HG03432 (cell line): ENCODE measurements around the gene DHX9.

ENCODE experiments used
- ATAC-seq: cut with Tn5 transposase; IDR thresholded peaks from one replicate; pipeline ENCODE4 v1.9.1; 2021; ENCODE audit warnings: mild to moderate bottlenecking, moderate library complexity; ENCODE audit not compliant: unreplicated experiment

Gene DHX9

DNA sequence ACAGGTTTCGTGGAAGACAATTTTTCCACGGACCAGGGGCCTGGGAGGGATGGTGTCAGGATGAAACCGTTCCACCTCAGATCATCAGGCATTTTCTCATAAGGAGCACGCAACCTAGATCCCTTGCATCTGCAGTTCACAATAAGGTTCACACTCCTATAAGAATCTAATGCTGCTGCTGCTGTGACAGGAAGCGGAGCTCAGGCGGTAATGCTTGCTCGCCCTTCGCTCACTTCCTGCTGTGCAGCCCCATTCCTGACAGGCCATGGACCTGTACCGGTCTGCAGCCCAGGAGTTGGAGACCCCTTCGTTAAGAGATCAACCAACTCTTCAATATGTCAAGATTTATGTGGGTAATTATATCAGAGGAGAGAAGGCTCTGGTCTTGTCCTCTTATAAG is 3.3 kb upstream of the DHX9 start:
- no peak for ATAC-seq

DNA sequence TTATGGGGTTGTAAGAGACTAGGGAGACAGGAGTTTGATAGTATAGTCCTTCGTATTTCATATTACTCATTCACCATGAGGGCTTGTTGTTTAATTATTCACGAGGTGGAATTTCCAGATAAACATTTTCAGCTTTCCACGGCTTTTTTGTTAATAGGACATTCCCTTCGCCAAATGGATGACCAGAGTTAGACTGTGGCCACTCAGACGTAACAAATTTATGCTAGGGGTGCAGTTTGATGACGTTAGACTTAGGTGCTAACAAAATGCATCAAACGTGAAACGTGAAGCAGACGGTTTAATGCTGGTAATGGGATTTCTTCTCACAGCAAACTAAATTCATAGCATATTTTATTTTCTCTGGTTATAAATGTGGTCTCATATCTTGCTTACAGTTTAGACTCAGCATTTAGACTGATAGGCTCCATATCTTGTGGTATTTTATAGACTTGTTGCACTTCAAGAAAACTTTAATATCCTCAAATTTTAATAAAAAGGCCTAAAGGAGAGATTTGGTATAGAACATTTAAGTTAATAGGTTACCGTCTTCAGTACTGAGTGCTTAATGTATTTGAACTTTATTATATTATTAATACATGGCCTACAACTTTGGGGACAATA is 2.3 kb downstream of the DHX9 start:
- no peak for ATAC-seq

DNA sequence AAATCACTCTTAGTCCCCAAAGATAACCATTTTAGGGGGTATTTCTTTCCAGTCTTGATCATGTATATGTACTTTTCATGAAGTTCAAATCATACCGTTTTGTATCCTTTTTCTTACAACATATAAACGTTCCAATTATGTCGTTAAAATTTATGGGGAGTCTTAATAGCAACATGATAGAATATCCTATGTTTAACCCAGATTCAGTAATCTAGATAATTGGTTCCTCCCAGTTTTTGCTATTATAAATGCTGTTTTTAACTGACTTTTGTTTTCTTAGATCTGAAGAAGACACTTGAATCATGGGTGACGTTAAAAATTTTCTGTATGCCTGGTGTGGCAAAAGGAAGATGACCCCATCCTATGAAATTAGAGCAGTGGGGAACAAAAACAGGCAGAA is 3.1 kb downstream of the DHX9 start:
- ATAC-seq = no peak

DNA sequence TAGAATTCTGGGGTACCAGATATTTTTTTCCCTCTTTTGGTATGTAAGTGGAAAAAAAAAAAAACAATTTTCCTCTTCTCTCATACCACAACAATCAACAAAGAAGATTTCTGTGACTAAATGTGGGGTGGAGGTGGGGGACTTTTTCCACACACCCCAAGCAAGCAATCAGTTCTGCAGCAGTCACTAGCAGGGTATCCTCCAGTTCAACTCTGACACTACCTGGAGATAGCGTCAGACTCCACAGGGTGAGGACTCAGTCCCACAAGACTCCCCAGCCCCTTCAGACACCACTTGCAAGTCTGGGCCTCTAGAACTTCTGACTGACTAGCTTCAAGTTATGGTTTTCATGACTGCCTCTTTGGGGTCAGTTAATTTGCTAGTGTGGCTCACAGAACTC is 6.2 kb downstream of the DHX9 start:
- ATAC-seq = no peak

DNA sequence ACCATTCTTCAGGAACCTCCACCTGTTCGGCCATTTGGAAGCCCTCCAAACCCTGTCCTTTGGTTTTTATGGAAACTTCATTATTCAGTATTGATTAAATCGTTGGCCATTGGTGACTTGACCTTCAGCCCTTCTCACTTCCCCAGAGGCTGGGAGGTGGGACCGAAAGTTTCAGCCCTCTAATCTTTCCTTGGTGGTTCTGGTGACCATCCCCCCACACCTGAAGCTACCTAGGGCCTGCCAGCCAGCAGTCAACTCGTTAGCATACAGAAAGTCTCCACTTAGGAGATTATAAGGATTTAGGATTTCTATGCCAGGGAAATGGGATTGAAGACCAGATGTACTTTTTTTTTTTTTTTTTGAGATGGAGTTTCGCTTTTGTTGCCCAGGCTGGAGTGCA is 6.7 kb downstream of the DHX9 start:
- ATAC-seq = no peak

DNA sequence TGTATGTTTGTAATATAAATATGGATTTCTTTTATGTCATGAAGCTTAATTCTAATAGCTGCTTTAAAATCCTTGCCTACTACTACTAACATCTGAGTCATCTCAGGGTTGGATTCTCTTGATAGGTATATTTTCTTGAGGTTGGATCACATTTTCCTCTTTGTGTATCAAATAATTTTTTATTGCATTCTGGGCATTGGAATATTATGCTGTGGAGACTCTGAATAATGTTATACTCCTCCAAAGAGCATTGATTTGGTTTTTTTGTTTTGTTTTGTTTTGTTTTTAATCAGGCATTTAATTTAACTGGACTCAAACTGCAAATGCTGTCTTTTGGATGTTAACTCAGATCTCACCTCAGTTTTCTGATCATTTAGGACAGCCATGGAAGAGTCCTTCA is 8.0 kb downstream of the DHX9 start:
- no peak for ATAC-seq

DNA sequence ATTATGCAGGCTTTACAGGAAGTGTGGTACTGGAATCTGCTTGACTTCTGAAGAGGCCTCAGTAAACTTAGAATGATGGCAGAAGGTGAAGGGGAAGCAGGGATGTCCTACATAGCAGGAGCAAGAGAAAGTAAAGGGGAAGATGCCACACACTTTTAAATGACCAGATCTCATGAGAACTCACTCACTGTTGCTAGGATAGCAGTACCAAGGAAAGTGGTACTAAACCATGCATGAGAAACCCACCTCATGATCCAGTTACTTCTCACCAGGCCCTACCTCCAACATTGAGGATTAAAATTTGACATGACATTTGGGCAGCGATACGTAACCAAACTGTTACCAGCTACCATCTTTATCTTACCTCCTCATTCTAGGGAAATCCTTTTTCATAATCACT is 9.6 kb downstream of the DHX9 start:
- ATAC-seq = no peak

DNA sequence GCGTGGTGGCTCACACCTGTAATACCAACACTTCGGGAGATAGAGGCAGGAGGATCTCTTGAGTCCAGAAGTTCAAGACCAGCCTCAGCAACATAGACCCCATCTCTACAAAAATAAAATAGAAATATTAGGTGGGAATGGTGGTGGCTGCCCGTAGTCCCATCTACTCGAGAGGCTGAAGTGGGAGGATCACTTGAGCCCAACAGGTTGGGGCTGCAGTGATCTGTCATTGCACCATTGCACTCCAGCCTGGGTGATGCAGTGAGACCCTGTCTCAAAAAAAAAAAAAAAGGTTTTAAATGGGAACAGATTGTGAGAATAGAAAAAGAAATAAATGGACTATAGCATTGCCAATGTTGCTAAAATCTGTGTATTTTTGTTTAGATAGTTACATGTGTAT is 11.2 kb downstream of the DHX9 start:
- ATAC-seq = no peak

DNA sequence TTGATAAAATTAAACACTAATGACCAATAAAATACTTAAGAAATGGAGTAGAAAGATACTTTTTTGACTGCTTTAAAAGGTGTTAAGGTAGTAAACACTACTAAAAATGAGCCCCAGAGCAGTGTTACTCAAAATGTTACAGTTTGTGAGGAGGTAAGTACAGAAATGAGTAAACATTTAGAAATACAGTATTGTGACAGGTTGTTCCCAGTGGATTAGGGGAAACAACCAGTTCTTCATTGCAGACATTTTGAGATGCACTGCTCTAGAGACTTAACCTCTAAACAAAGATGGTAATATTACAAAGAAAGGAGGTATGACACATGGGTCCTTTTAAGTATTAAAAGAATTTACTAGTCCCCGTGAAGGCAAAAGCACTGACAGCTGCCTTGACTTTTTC is 12.7 kb downstream of the DHX9 start:
- no peak for ATAC-seq

DNA sequence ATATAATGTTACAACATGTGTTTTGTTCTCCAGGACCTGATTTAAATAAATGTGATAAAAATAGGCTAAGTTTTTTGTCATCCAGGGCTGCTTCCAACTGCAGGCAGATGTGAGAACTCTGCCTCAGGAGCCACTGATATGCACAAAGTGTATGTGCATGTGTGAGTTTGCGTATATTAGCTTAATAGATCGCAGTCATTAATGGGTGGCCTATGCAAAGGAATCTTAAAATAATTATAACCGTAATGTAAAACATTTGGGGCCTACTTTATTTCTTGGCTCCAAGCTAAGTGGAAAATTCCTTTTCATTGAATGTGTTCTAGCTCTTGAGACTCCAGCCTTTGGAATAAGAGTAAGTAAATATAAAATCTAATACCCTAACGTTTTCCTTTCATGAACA is 16.8 kb downstream of the DHX9 start:
- ATAC-seq = no peak

DNA sequence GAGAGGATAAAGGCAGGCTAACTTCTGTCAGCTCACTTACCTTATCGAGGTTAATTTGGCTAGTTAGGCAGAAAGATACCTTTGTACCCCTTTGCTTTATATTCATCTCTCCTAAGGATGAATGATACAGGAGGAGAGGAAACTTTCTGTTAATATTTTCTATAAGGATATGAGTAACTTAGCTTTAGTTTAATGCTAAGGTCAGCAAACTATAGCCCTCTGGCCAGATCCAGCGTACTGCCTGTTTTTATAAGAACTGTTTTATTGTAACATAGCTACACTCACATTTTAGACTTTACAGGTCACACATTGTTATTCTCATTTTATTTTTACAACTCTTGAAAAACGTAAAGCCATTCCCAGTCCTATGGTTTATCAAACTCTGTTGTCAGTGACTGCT is 18.1 kb downstream of the DHX9 start:
- no peak for ATAC-seq

DNA sequence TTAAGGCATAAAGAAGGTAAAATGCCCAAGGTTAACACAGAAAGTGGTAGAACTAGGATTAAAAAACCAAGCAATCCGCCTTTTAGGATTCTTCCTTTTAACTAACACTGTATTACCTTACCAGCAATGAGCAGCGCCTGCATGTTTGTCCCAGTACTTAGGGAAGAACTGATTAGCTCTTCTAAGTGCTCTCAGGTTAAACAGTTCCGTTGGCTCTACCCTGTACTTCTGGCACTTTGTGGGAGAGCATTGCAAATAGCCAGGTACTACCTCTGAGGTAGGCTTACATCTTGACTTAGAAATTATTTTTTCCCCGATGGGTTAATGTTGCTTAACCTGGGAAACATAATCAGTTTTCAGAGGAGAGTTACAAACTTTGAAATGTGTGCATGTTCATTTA is 21.5 kb downstream of the DHX9 start:
- ATAC-seq = no peak

DNA sequence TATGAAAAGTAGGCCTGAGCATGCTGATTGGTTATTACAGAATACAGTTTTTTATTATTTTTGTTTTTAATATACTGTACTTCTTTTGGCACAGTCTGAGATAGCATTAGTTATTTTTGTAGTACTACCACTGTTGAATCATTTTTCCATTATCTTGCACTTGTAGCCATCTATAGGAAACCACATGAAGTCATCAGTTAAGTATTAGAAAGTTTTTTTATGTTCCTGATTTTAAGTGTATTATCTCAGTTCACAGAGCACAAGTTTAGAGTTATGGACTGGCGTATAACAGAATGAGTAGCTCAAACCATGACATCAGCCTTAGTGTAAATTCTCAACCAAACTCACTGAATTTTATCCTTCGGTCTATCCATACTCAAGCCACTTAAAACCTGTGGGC is 22.8 kb downstream of the DHX9 start:
- no peak for ATAC-seq

DNA sequence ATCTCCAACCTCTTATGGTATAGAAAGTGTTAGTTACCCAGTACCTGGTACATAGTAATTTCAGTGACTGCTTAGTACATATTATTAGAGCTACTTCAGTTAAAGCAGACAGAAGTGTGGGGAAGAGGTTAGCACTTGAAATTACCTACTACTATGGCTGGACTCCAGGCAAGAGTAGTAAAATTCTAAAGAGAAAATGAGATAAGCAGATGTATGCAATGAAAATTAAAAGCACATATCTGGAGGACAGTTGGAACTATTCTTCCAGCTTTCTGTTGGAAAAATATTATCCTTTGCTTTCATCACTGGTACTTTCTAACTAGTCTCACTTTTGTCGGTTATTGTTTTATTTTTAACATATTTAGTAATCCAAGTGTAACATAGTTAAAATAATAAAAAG is 23.7 kb downstream of the DHX9 start:
- ATAC-seq = no peak

DNA sequence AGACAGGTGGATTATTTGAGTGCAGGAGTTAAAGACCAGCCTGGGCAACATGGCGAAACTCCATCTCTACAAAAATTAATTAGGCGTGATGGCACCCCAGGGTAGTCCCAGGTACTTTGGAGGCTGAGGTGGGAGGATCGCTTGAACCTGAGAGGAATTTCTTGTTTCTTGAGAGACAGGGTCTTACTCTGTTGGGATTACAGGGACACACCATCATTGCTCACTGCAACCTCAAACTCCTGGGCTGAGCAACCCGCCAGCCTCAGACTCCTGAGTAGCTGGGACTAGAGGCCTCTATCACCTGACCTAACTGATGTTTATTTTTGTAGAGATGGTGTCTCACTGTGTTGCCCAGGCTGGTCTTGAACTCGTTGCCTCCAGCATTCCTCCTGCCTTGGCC is 24.8 kb downstream of the DHX9 start:
- ATAC-seq = no peak

DNA sequence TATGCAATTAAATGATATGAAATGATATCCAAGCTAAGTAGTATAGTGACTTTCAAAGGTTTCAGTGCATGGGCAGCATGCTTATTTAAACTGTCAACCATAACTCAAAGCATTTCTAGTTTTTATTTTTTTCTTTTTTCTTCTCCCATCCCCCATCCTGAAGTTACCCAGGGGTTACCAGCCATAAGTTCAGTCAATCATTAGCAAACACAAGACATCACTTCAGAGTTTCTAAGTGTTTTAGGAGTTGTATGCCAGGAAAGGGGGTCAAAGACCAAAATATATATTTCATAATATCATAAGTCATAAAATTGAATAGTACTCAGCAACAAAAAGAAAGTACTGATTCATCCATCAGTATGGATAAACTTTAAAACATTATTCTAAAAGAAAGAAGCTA is 28.7 kb downstream of the DHX9 start:
- no peak for ATAC-seq

DNA sequence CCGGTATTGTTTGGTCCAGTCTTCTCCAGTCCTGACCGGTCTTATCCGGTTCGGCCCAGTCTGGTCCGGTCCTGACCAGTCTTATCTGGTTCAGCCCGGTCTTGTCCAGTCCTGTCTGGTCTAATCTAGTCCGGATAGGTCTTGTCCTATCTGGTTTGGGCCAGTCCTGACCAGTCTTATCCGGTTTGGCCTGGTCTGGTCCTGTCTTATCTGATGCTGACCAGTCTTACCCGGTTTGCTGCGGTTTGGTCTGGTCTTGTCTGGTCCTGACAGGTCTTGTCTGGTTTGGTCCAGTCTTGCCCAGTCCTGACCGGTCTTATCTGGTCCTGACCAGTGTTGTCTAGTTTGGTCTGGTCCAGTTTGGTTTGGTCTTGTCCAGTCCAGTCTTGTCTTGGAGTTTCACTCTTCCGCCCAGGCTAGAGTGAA is 30.1 kb downstream of the DHX9 start:
- no peak for ATAC-seq

DNA sequence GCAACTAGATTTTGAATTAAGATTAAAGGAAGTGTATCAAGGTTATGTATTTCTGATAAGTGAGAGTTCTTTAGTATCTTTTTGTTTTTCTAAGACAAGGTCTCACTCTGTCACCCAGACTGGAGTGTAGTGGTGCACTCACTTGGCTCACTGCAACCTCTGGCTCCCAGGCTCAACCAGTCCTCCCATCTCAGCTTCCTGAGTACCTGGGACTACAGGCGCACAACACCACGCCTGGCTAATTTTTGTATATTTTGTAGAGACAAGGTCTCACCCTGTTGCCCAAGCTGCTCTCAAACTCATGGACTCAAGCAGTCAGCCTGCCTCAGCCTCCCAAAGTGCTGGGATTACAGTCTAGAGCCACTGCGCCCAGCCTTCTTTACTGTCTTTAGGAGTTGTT is 33.7 kb downstream of the DHX9 start:
- no peak for ATAC-seq

DNA sequence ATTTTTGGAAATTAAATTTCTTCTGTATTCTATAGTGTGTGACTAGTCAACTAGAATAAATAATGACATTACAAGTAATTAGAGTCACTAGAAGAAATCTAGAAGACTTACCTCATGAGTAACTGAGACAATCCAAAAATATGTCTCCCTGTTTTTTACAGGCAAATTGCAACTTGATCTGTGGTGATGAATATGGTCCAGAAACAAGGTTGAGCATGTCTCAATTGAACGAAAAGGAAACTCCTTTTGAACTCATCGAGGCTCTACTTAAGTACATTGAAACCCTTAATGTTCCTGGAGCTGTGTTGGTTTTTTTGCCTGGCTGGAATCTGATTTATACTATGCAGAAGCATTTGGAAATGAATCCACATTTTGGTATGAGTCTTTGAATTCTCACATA is 36.7 kb downstream of the DHX9 start:
- no peak for ATAC-seq

DNA sequence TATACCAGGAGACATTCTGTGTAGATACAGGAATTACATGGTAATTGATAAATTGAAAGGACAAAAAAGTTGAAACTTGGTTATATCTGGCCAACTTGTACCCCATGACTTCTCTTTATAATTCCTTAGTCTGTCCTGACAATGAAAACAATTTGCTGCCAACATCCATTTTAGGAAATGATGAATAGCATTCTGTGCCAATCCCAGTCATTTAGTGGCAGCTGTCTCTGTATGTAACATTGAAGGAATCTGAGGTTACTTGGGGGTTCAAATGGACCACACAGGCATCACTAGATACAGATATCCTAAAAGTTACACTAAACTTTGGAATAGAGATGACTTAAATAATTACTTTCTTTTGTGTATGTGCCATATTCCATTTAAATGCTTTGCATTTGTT is 38.2 kb downstream of the DHX9 start:
- no peak for ATAC-seq

DNA sequence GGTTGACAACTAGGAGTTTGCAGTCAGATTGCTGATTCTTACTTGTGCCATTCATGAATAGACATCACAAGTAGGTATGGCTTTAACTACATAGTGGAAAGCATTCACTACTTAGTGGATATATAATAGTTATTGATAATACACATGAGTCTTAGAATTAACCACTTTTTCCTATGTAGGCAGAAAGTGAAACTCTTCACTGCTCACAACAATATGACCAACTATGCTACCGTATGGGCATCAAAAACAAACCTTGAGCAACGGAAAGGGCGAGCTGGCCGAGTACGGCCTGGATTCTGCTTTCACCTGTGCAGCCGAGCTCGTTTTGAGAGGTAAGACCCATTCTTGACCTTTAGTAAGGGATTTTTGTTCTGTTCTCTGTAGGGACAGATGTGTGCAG is 38.7 kb downstream of the DHX9 start:
- no peak for ATAC-seq

DNA sequence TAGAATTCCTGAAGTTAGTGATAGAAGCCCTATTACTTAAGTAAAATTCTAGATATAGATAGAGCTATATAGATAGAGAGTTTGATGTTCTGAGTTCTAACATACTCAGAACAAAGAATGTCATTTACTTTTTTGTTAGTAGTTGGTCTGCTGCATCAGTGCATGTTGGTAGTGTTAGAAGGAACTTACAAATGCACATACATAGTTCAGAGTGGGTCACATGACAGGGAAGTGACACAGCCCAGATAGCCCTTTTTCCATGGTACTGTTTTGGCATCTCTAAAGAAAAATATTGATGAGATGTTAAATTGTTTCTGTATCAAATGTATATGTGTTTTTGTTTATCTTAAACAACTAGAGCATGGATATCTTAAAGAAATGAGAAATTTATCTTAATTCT is 45.7 kb downstream of the DHX9 start:
- no peak for ATAC-seq

DNA sequence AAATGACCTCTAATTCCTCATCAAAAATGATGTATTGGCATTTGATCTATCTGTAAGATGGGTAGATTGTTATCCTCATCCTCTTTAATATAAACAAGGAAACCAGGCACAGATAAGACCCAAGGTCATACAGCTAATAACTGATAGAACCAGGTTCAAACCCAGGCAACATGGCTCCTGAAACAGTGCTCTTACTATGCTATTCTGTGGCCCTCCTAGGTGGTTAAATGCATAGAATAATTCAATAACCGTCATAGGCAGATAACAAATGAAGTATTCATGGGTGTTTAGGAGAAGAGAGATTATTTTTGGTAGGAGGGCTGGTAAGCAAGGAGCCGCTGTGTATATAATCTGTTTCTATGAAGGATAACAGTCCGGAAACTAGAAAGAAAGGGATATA is 46.4 kb downstream of the DHX9 start:
- no peak for ATAC-seq

DNA sequence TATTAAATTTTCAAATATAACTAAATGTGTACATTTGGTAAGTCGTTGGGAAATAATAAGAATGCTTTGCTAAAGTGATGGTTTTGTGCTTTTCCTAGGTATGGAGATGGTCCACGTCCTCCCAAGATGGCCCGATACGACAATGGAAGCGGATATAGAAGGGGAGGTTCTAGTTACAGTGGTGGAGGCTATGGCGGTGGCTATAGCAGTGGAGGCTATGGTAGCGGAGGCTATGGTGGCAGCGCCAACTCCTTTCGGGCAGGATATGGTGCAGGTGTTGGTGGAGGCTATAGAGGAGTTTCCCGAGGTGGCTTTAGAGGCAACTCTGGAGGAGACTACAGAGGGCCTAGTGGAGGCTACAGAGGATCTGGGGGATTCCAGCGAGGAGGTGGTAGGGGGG is 47.8 kb downstream of the DHX9 start:
- ATAC-seq = no peak
